Measurements from ENCODE around the gene RPS29. TPM values are rescaled to one million over a fixed set of nuclear protein-coding genes. Genes with fewer than 3 reads are reported as not detected.
"Not testable (repeated sequence)": the region's sequence is repeated elsewhere in the genome, so short reads cannot be mapped to it uniquely, and the experiment has no call there.

RPS29 gene
- total RNA-seq, 2 donors from 2014 or later, result 518 to 1,286 TPM

- Mint-ChIP-seq H3K4me3 (peak overlapping the region; percentile 91), H3K36me3 (peaks cover 23% of the 10 kb centered on the region), H3K4me1 (ENCODE audit: low read depth in 2 of 2) (peaks cover 27 to 30% of the 10 kb centered on the region in 2 donors), H3K27me3 (no peaks in the 10 kb centered on the region), H3K27ac (peak overlapping the region; percentile 95 to 100), H3K9me3 (no peaks in the 10 kb centered on the region)
- no peak for ATAC-seq
- DNase-seq (ENCODE audit: low spot score), result no peak
Measured at GRCh38 chr14:49617852-49618519, 31.8 kb upstream of the RPS29 start.

GRCh38 chr14:49615776-49616175, 29.6 kb upstream of the RPS29 start:
- Mint-ChIP-seq H3K9me3 (no peaks in the 10 kb centered on the region), H3K4me3 (no peak overlapping the region), H3K36me3 (peaks cover 13% of the 10 kb centered on the region), H3K27me3 (no peaks in the 10 kb centered on the region), H3K27ac (peak overlapping the region; percentile 38 to 83), H3K4me1 (ENCODE audit: low read depth in 2 of 2) (peaks cover 17 to 19% of the 10 kb centered on the region in 2 donors)
- DNase-seq (ENCODE audit: low spot score) (no peak), ATAC-seq (no peak)

GRCh38 chr14:49614196-49614595, 28.0 kb upstream of the RPS29 start:
- H3K27ac Mint-ChIP-seq, result no peak overlapping the region
- ATAC-seq, result no peak
- no peak for DNase-seq (ENCODE audit: low spot score)
- no peak overlapping the region for H3K4me3 Mint-ChIP-seq
- H3K27me3 Mint-ChIP-seq, result no peaks in the 10 kb centered on the region
- peaks cover 13% of the 10 kb centered on the region for H3K36me3 Mint-ChIP-seq
- H3K9me3 Mint-ChIP-seq, result no peaks in the 10 kb centered on the region
- H3K4me1 Mint-ChIP-seq (ENCODE audit: low read depth in 2 of 2), result peaks cover 17 to 18% of the 10 kb centered on the region in 2 donors

- Mint-ChIP-seq H3K27me3 (no peaks in the 10 kb centered on the region), H3K27ac (no peak overlapping the region), H3K4me3 (no peak overlapping the region), H3K4me1 (ENCODE audit: low read depth in 2 of 2) (peaks cover 4 to 13% of the 10 kb centered on the region in 2 donors), H3K9me3 (no peaks in the 10 kb centered on the region), H3K36me3 (no peaks in the 10 kb centered on the region)
- ATAC-seq, result no peak
- no peak for DNase-seq (ENCODE audit: low spot score)
Measured at GRCh38 chr14:49612671-49613070, 26.5 kb upstream of the RPS29 start.

- H3K9me3 Mint-ChIP-seq, result no peaks in the 10 kb centered on the region
- no peaks in the 10 kb centered on the region for H3K27me3 Mint-ChIP-seq
- no peak overlapping the region for H3K27ac Mint-ChIP-seq
- DNase-seq (ENCODE audit: low spot score) (no peak), ATAC-seq (no peak)
- H3K4me3 Mint-ChIP-seq, result no peak overlapping the region
- H3K36me3 Mint-ChIP-seq, result no peaks in the 10 kb centered on the region
- peaks cover 0 to 10% of the 10 kb centered on the region in 2 donors for H3K4me1 Mint-ChIP-seq (ENCODE audit: low read depth in 2 of 2)
Measured at GRCh38 chr14:49612251-49612650, 26.1 kb upstream of the RPS29 start.

GRCh38 chr14:49607583-49607982, 21.4 kb upstream of the RPS29 start:
- ATAC-seq (no peak), DNase-seq (ENCODE audit: low spot score) (no peak)
- Mint-ChIP-seq H3K4me3 (no peak overlapping the region), H3K9me3 (no peaks in the 10 kb centered on the region), H3K4me1 (ENCODE audit: low read depth in 2 of 2) (peaks cover 11% of the 10 kb centered on the region in 2 donors), H3K27me3 (no peaks in the 10 kb centered on the region), H3K36me3 (peaks cover 12% of the 10 kb centered on the region), H3K27ac (no peak overlapping the region)

- H3K4me3 Mint-ChIP-seq, result peak within 1 kb of the TSS; percentile 94
- ATAC-seq (peak; percentile 90 to 94), DNase-seq (ENCODE audit: low spot score) (peak; percentile 90)
- H3K9me3 Mint-ChIP-seq, result no peaks in the 10 kb centered on the region
- no peaks in the 10 kb centered on the region for H3K27me3 Mint-ChIP-seq
- H3K27ac Mint-ChIP-seq, result peak within 1 kb of the TSS; percentile 99
- peaks cover 5 to 11% of the 10 kb centered on the region in 2 donors for H3K4me1 Mint-ChIP-seq (ENCODE audit: low read depth in 2 of 2)
- peaks cover 5% of the 10 kb centered on the region for H3K36me3 Mint-ChIP-seq
Measured at GRCh38 chr14:49598485-49599300, 12.5 kb upstream of the RPS29 start, which contains the start of gene LRR1. TSS of gene LRR1 (plus strand) at chr14:49598940. CDS start at chr14:49599021, 81 bp downstream.

- Mint-ChIP-seq H3K36me3 (peaks cover 5% of the 10 kb centered on the region), H3K9me3 (no peaks in the 10 kb centered on the region), H3K4me1 (ENCODE audit: low read depth in 2 of 2) (peaks cover 5 to 11% of the 10 kb centered on the region in 2 donors), H3K27ac (peak overlapping the region; percentile 99), H3K27me3 (no peaks in the 10 kb centered on the region), H3K4me3 (peak overlapping the region; percentile 94)
- DNase-seq (ENCODE audit: low spot score) (no peak), ATAC-seq (peak; percentile 1)
Measured at GRCh38 chr14:49598189-49598484, 12.0 kb upstream of the RPS29 start.

GRCh38 chr14:49594347-49595091, 8.3 kb upstream of the RPS29 start:
- no peaks in the 10 kb centered on the region for H3K9me3 Mint-ChIP-seq
- ATAC-seq, result no peak
- peaks cover 0 to 3% of the 10 kb centered on the region in 2 donors for H3K4me1 Mint-ChIP-seq (ENCODE audit: low read depth in 2 of 2)
- H3K4me3 Mint-ChIP-seq, result no peak overlapping the region
- H3K36me3 Mint-ChIP-seq, result no peaks in the 10 kb centered on the region
- DNase-seq (ENCODE audit: low spot score), result no peak
- H3K27ac Mint-ChIP-seq, result no peak overlapping the region
- H3K27me3 Mint-ChIP-seq, result no peaks in the 10 kb centered on the region

GRCh38 chr14:49593016-49593415, 6.8 kb upstream of the RPS29 start:
- Mint-ChIP-seq H3K9me3 (no peaks in the 10 kb centered on the region), H3K4me1 (ENCODE audit: low read depth in 2 of 2) (peaks cover 0 to under 1% of the 10 kb centered on the region in 2 donors), H3K36me3 (no peaks in the 10 kb centered on the region), H3K27me3 (no peaks in the 10 kb centered on the region), H3K4me3 (no peak overlapping the region), H3K27ac (no peak overlapping the region)
- ATAC-seq (no peak), DNase-seq (ENCODE audit: low spot score) (no peak)

GRCh38 chr14:49589387-49589786, 3.2 kb upstream of the RPS29 start:
- ATAC-seq, result no peak
- H3K4me1 Mint-ChIP-seq (ENCODE audit: low read depth in 2 of 2), result peaks cover 17 to 22% of the 10 kb centered on the region in 2 donors

GRCh38 chr14:49586673-49587460, 687 bp upstream of the RPS29 start:
- H3K4me3 Mint-ChIP-seq, result peak overlapping the region; percentile 92
- H3K27ac Mint-ChIP-seq, result peak overlapping the region; percentile 98 to 99
- DNase-seq (ENCODE audit: low spot score), result no peak
- H3K9me3 Mint-ChIP-seq, result no peaks in the 10 kb centered on the region
- H3K36me3 Mint-ChIP-seq, result peaks cover 31% of the 10 kb centered on the region
- H3K4me1 Mint-ChIP-seq (ENCODE audit: low read depth in 2 of 2), result peaks cover 34 to 41% of the 10 kb centered on the region in 2 donors
- no peaks in the 10 kb centered on the region for H3K27me3 Mint-ChIP-seq
- ATAC-seq, result peak; percentile 45 to 60

More at GRCh38 chr14:49589387-49589786, 3.2 kb upstream of the RPS29 start:
- Mint-ChIP-seq H3K4me3 (no peak overlapping the region), H3K9me3 (no peaks in the 10 kb centered on the region), H3K27me3 (no peaks in the 10 kb centered on the region), H3K36me3 (peaks cover 12% of the 10 kb centered on the region), H3K27ac (no peak overlapping the region)
- DNase-seq (ENCODE audit: low spot score), result no peak

- H3K36me3 Mint-ChIP-seq, result peaks cover 31% of the 10 kb centered on the region
- ATAC-seq; H3K27me3 Mint-ChIP-seq; H3K9me3 Mint-ChIP-seq; DNase-seq (ENCODE audit: low spot score): not testable (repeated sequence)
- peak overlapping the region; percentile 92 for H3K4me3 Mint-ChIP-seq
- H3K27ac Mint-ChIP-seq, result peak overlapping the region; percentile 98 to 99
- H3K4me1 Mint-ChIP-seq (ENCODE audit: low read depth in 2 of 2), result peaks cover 45 to 54% of the 10 kb centered on the region in 2 donors
Measured at GRCh38 chr14:49584981-49585640, 1.1 kb downstream of the RPS29 start.

Data from natural killer cell treated with Interleukin-12 subunit alpha and Interleukin-12 subunit beta and Interleukin-15 and Interleukin-18, amount 100 ng/mL, for 72 hours (primary cell).